Nephron (organoid): ENCODE measurements around the gene FYTTD1.

Experiments
- H3K27ac Mint-ChIP-seq, 3 experiments: 2 replicates each; pipeline ENCODE4 v1.8.0; 2020; ENCODE audit warnings: mixed read lengths in 3 of 3, mild to moderate bottlenecking in 2 of 3, moderate library complexity in 1 of 3
- H3K27me3 Mint-ChIP-seq: 2 replicates; pipeline ENCODE4 v1.8.0; 2021; ENCODE audit warnings: low read depth, mild to moderate bottlenecking, moderate library complexity, mixed read lengths
- H3K36me3 Mint-ChIP-seq: 2 replicates; pipeline ENCODE4 v1.8.0; 2020; ENCODE audit warnings: low read depth, mixed read lengths
- H3K4me1 Mint-ChIP-seq: 2 replicates; pipeline ENCODE4 v1.8.0; 2020; ENCODE audit warnings: mixed read lengths
- H3K4me3 Mint-ChIP-seq, 3 experiments: 2 replicates each; pipeline ENCODE4 v1.8.0; 2020; ENCODE audit warnings: mild to moderate bottlenecking in 3 of 3, mixed read lengths in 3 of 3, moderate library complexity in 2 of 3
- H3K9me3 Mint-ChIP-seq: 2 replicates; pipeline ENCODE4 v1.8.0; 2020; ENCODE audit warnings: mixed read lengths
- CTCF ChIP-seq, 3 experiments: fragments of 200-600 bp; sonication (generic); IDR thresholded peaks; one replicate each; pipeline ENCODE4 v1.5.0; 2021; ENCODE audit warnings: antibody characterized with exemption in 3 of 3; ENCODE audit not compliant: unreplicated experiment in 3 of 3

The FYTTD1 gene

GRCh38 chr3:197742787-197743186 is 6.9 kb upstream of the FYTTD1 start:
- no peak for TF ChIP-seq CTCF (IDR thresholded peaks at IDR 0.05; ENCODE audit: unreplicated experiment in 3 of 3)
- Mint-ChIP-seq H3K9me3 (no peaks in the 10 kb centered on the region), H3K27ac (no peak overlapping the region), H3K36me3 (no peaks in the 10 kb centered on the region), H3K4me1 (peaks cover 4% of the 10 kb centered on the region), H3K27me3 (no peaks in the 10 kb centered on the region), H3K4me3 (no peak overlapping the region)

GRCh38 chr3:197746209-197746608 is 3.5 kb upstream of the FYTTD1 start:
- H3K9me3 Mint-ChIP-seq, result no peaks in the 10 kb centered on the region
- H3K36me3 Mint-ChIP-seq, result no peaks in the 10 kb centered on the region
- H3K4me3 Mint-ChIP-seq, result no peak overlapping the region
- no peaks in the 10 kb centered on the region for H3K27me3 Mint-ChIP-seq
- H3K27ac Mint-ChIP-seq, result no peak overlapping the region
- H3K4me1 Mint-ChIP-seq, result peaks cover 21% of the 10 kb centered on the region
- no peak for TF ChIP-seq CTCF (IDR thresholded peaks at IDR 0.05; ENCODE audit: unreplicated experiment in 3 of 3)

GRCh38 chr3:197746801-197747237 is 2.9 kb upstream of the FYTTD1 start:
- TF ChIP-seq CTCF (IDR thresholded peaks at IDR 0.05; ENCODE audit: unreplicated experiment in 3 of 3), result no peak
- Mint-ChIP-seq H3K4me3 (peak overlapping the region in 2 of 3 experiments; percentile 42 to 55), H3K36me3 (no peaks in the 10 kb centered on the region), H3K4me1 (peaks cover 25% of the 10 kb centered on the region), H3K27me3 (no peaks in the 10 kb centered on the region), H3K9me3 (no peaks in the 10 kb centered on the region), H3K27ac (no peak overlapping the region)

- Mint-ChIP-seq H3K27me3 (no peaks in the 10 kb centered on the region), H3K27ac (peak overlapping the region; percentile 94 to 98 (median 95)), H3K4me1 (peaks cover 38% of the 10 kb centered on the region), H3K36me3 (no peaks in the 10 kb centered on the region), H3K4me3 (peak overlapping the region; percentile 90 to 96 (median 96)), H3K9me3 (no peaks in the 10 kb centered on the region)
- TF ChIP-seq CTCF (IDR thresholded peaks at IDR 0.05; ENCODE audit: unreplicated experiment in 3 of 3), result no peak
These were observed 927 bp upstream of the FYTTD1 start for GRCh38 chr3:197748597-197749314.

- H3K36me3 Mint-ChIP-seq, result no peaks in the 10 kb centered on the region
- H3K27me3 Mint-ChIP-seq, result no peaks in the 10 kb centered on the region
- TF ChIP-seq CTCF (IDR thresholded peaks at IDR 0.05; ENCODE audit: unreplicated experiment in 3 of 3), result no peak
- no peaks in the 10 kb centered on the region for H3K9me3 Mint-ChIP-seq
- H3K4me3 Mint-ChIP-seq, result peak overlapping the region; percentile 90 to 96 (median 96)
- peaks cover 38% of the 10 kb centered on the region for H3K4me1 Mint-ChIP-seq
- peak overlapping the region; percentile 94 to 98 (median 95) for H3K27ac Mint-ChIP-seq
These were observed 425 bp upstream of the FYTTD1 start for GRCh38 chr3:197749315-197749600.

- no peaks in the 10 kb centered on the region for H3K27me3 Mint-ChIP-seq
- H3K9me3 Mint-ChIP-seq, result no peaks in the 10 kb centered on the region
- peaks cover 38% of the 10 kb centered on the region for H3K4me1 Mint-ChIP-seq
- no peaks in the 10 kb centered on the region for H3K36me3 Mint-ChIP-seq
- H3K27ac Mint-ChIP-seq, result peak overlapping the region; percentile 91 to 95 (median 94)
- TF ChIP-seq CTCF (IDR thresholded peaks at IDR 0.05; ENCODE audit: unreplicated experiment in 3 of 3), result no peak
- peak overlapping the region; percentile 90 to 97 (median 97) for H3K4me3 Mint-ChIP-seq
These were observed 731 bp downstream of the FYTTD1 start for GRCh38 chr3:197750396-197750831.
